Testis (tissue), 2 donors: ENCODE measurements around the gene BHLHE41.

ENCODE experiments used
- CTCF ChIP-seq, 3 experiments: fragments of 450-650 bp in 2 of 3; fragments of 200-600 bp in 1 of 3; sonication (generic) in 1 of 3; IDR thresholded peaks; one replicate each; pipeline ENCODE4 v1.5.1; 2016 to 2019; ENCODE audit warnings: antibody characterized with exemption in 3 of 3, mild to moderate bottlenecking in 2 of 3, moderate library complexity in 1 of 3
- POLR2A ChIP-seq: fragments of 450-650 bp; IDR thresholded peaks from one replicate; pipeline ENCODE4 v1.6.1; 2017; ENCODE audit warnings: antibody characterized with exemption, mild to moderate bottlenecking, moderate library complexity

GRCh38 chr12:26131936-26132335, 7.1 kb upstream of the BHLHE41 start:
- no peak for TF ChIP-seq CTCF (IDR thresholded peaks at IDR 0.05)
- TF ChIP-seq POLR2A, result no peak
